GM20000 (cell line): ENCODE data around the gene KY.

Experiments
- DNase-seq: peaks from one replicate; pipeline ENCODE4 v3.0.0; 2012; ENCODE audit warnings: low spot score
- CTCF ChIP-seq: IDR thresholded peaks from 2 replicates; pipeline ENCODE4 v1.5.1; 2012; ENCODE audit warnings: mild to moderate bottlenecking, control low read depth; ENCODE audit errors: extremely low read depth, missing control alignments

The KY gene

GRCh38 chr3:134651347-134652041 is 672 bp upstream of the KY start:
- TF ChIP-seq CTCF = no peak
- no peak for DNase-seq

- no peak for TF ChIP-seq CTCF
Observed at GRCh38 chr3:134649106-134649705, 1.6 kb downstream of the KY start.

GRCh38 chr3:134647902-134648760 is 2.7 kb downstream of the KY start:
- no peak for TF ChIP-seq CTCF
- DNase-seq = no peak

More at GRCh38 chr3:134649106-134649705, 1.6 kb downstream of the KY start:
- DNase-seq = no peak

GRCh38 chr3:134646086-134646485 is 4.7 kb downstream of the KY start:
- TF ChIP-seq CTCF = no peak
- no peak for DNase-seq

- DNase-seq = no peak
- TF ChIP-seq CTCF = no peak
Observed at GRCh38 chr3:134645515-134645914, 5.3 kb downstream of the KY start.

- no peak for TF ChIP-seq CTCF
- no peak for DNase-seq
Observed at GRCh38 chr3:134644731-134645514, 5.9 kb downstream of the KY start.
